ELR (cell line): ENCODE results near the gene CACNA1H.
"Not testable (repeated sequence)": the region's sequence is repeated elsewhere in the genome, so short reads cannot be mapped to it uniquely, and the experiment has no call there.

Experiments
- DNase-seq: peaks from one replicate; pipeline ENCODE4 v3.0.0-alpha.2; 2015; ENCODE audit warnings: low read depth

Gene CACNA1H

DNA sequence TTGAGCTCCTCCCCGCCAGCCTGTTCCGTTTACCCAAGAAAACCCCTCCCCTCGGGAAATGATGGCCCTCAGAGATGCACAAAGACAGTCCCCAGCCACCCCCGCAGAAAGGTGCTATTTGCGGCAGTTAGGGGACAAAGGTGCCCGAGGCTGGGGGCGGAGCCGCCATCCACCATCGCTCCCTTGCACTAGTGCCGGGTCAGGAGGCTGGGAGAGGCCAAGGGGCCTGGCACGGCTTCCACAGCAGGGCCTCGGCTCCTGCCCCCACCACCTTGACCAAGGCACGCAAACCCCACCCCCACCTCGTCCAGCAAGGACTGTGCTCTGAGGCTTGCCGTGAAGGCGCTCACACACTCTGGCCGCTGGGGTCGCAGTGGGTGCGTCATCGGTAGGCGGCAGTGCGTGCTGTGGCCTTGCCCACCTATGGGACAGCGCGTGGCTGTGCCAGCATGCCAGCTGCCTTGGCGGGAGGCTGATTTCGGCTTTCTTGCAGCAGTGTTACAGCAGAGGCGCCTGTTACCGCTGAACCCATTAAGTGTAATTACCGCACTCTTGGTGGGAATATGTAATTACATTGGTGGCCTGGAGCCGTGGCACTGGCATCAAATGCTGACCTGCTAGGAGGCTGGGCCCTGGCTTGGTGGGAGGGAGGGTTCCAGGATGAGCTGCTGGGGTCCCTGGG lies 40.4 kb downstream of the CACNA1H start:
- DNase-seq: no peak

DNA sequence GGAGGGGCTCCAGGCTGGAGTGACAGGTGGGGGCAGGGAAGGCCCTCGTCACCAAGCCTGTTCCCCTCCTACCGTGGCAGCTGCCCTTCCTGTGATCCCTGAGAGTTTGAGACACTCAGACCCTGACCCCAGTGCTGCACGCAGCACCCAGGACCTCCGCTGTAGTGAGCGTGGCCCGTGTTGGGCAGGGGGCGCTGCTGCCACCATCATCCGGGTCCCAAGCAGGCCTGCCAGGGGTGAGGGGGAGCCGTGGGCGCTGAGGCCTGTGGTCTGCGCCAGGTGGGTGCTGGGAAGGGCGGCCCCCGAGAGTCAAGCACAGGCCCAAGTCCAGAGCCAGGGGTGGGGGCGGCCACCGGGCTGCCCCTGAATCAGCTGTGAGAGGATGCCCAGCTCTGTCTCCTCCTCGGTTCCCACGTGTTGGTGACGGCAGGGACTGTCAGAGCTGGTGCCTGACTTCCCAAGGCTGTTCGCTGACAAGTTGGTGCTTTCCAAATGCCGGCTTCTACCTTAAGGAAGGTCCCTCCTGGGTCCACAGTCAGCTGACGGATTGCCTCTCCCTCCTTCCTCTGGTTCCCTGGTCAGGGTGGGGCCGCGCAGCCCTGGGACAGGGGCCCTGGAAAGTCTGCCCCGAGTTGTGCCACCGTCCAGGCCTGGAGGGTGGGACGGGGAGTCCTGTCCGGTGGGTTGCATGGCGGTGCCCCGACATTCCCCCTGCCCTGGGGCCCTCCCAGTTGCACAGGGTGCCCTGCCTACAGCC lies 41.1 kb downstream of the CACNA1H start:
- no peak for DNase-seq

DNA sequence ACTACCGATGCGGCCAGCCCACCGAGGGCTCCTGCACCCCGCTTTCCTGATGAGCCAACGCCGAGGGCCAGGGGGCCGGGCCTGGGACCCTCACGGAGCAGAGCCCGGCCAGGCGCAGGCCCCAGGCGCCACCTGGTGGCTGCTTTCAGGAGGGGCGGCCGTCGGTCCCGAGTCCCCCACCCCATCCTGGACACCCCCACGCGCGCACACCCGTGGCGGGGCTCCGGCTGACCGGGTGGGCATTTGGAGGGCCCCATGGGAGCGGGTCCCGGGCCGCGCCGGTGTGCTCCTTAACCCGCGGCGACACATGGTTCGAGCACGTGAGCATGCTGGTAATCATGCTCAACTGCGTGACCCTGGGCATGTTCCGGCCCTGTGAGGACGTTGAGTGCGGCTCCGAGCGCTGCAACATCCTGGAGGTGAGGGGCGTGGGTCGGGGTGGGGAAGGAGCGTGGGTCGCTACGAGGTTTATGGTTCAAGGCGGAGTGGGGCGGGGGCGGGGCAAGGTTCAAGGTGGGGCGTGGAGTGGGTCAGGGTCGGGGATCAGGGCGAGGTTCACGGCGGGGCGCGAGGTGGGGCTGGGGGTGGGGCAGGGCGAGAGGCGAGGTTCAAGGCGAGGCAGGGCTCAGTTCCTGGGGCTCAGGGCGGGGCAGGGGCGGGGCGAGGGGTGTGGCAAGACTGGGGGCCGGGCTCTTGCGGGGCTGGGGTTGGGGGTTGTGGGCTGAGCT lies 41.9 kb downstream of the CACNA1H start:
- no peak for DNase-seq

DNA sequence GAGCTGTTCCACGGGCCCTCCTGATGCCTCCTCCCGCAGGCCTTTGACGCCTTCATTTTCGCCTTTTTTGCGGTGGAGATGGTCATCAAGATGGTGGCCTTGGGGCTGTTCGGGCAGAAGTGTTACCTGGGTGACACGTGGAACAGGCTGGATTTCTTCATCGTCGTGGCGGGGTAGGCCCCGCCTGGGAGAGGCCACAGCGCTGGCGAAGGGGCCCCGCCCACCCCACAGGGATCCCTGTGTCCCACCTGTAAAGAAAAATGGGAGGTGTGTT lies 42.4 kb downstream of the CACNA1H start:
- DNase-seq: no peak

DNA sequence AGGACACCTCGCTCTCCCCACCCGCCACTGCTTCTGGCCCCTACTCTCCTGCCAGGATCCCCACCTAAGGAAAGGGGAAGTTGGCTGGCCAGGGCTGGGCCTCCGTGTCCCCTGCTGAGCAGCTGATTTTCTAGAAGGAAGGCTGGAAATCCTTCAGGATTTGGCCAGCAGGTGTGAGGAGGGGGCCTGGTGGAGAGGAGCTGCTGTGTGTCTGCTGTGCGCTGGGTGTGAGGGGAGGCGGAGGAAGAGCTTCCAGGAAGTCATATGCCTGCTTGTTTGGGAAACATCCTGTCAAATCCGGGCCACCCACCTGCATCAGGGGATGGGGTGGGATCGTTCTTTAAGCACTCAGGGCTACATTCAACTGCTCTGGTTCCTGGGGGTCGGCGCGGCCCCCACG lies 43.6 kb downstream of the CACNA1H start:
- DNase-seq: no peak

DNA sequence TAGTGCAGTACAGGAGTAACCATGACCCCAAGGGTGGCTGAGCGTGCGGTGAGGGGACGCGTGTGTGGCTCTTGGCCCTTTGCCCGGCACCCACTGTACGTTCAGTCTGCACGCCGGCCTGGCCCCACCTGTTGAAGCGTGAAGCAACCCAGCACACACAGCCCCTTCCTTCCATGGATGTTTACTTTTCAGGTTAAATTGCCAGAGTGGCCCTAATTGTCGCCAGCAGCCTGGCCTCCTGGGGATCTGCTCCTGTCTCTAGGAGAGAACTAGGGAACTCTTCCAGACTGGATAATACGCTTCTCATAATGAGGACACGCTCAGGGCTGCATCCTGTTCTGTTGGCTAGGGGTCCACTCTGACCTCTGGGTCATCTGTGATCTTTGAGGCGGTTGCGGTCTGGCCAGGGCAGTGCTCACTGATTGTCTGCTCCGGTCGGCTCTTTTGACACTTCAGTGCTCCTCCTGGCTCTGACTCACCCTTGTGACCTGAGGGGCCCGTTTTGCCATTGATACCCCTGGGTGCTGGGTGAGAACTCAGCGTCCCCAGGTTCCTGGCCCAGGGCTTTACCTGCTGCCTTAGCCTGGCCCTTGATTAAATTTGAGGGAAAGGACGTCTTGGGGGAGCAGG lies 44.4 kb downstream of the CACNA1H start:
- DNase-seq: no peak

DNA sequence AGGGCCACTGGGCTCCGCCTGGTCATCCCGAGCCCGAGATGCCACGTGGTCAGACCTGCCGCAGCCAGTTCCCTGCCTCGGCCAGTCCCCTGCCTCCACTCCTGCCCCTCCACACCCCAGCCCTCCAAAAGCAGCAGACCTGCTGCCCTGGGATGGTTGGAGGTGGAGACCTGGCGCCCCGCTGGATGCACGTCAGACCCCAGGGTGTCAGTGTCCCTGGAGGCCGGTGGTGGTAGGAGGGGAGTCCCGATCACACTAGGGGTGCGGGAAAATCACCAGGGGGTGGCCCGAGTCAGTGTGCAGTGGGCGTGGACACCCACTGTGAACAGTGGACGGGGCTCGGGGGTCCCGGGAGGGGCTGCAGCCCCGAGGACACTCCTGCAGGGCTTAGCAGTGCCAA lies 45.3 kb downstream of the CACNA1H start:
- DNase-seq: no peak

DNA sequence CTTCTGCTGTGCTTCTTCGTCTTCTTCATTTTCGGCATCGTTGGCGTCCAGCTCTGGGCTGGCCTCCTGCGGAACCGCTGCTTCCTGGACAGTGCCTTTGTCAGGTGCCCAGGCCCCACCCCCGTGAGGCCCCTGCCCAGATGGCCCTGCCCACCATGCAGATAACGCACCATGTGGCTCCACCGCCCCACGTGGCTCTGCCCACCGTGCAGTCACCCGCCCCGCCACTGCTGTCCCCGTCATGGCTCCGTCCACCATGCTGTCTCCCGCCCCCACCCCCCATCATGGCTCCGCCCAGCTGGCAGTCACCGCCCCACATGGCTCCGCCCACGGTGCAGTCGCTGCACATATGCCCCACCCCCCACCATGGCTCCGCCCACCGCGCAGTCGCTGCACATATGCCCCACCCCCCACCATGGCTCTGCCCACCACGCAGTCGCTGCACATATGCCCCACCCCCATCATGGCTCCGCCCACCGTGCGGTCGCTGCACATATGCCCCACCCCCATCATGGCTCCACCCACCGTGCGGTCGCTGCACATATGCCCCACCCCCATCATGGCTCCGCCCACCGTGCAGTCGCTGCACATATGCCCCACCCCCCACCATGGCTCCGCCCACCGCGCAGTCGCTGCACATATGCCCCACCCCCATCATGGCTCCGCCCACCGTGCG lies 45.9 kb downstream of the CACNA1H start:
- DNase-seq: not testable (repeated sequence)

DNA sequence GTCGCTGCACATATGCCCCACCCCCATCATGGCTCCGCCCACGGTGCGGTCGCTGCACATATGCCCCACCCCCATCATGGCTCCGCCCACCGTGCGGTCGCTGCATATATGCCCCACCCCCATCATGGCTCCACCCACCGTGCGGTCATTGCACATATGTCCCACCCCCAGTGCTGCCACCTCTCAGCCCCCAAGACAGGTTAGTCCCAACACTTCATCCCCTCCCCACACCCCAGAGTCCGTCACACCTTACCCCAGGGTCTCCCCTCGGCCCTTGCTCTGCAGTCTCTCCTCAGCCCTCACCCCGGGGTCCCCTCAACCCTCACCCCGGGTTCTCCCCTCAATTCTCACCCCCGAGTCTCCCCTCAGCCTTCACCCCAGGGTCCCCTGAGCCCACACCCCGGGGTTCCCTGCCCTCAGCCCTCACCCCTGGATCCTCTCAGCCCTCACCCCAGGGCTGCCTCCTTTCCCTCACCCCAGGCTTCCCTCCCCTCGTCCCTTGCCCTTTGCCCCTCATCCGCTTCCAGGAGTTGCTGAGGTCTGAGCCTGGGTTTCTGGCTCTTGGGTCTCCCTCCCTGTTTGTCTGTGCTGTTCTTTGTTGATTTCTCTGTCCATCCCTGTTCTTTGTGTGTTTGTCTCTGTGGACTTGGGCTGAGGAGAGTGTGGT lies 46.6 kb downstream of the CACNA1H start:
- no peak for DNase-seq

DNA sequence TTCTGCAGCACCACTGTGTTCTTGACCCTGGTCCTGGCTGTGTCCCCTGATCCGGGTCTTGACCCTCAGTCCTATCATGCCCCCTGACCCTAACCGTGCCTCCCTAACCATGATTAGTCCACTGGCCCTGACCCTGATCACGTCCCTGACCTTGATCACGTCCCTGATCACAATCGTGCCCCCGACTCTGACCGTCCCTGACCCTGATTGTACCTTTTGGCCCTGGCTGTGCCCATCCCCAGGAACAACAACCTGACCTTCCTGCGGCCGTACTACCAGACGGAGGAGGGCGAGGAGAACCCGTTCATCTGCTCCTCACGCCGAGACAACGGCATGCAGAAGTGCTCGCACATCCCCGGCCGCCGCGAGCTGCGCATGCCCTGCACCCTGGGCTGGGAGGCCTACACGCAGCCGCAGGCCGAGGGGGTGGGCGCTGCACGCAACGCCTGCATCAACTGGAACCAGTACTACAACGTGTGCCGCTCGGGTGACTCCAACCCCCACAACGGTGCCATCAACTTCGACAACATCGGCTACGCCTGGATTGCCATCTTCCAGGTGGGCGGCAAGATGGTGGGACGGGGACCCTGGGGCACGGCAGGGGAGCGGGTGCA lies 47.2 kb downstream of the CACNA1H start:
- no peak for DNase-seq

DNA sequence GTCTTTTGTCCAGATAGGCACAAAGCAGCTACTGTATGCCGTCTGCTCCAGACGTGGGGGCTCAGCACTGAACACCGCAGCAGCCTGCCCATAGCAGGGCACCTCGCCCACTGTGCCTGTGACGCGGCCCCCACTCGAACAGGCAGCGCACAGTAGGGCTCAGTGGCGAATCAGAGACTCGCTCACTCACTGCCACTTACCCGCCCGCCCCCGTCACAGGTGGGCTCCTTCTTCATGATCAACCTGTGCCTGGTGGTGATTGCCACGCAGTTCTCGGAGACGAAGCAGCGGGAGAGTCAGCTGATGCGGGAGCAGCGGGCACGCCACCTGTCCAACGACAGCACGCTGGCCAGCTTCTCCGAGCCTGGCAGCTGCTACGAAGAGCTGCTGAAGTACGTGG lies 48.5 kb downstream of the CACNA1H start:
- DNase-seq: no peak

DNA sequence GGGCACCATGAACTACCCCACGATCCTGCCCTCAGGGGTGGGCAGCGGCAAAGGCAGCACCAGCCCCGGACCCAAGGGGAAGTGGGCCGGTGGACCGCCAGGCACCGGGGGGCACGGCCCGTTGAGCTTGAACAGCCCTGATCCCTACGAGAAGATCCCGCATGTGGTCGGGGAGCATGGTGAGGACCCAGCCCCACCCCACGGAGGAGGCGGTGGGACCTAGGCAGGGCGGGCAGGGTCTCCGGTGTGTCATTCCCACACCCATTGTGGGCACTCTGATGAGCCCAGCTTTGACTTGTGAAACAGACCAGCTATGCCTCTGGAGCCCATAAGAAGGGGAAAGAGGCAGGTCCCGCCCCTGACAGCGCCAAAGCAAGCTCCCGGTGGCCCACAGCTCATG lies 49.4 kb downstream of the CACNA1H start:
- no peak for DNase-seq

DNA sequence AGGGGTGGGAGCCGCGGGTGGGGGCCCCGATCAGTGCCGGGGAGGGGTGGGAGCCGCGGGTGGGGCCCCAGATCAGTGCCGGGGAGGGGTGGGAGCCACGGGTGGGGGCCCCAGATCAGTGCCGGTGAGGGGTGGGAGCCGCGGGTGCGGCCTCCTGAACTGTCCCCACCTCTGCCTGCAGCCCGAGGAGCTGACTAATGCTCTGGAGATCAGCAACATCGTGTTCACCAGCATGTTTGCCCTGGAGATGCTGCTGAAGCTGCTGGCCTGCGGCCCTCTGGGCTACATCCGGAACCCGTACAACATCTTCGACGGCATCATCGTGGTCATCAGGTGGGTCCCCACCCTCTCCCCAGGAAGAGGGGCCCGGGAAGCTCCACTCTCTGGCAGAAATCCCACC lies 52.0 kb downstream of the CACNA1H start:
- DNase-seq: no peak

DNA sequence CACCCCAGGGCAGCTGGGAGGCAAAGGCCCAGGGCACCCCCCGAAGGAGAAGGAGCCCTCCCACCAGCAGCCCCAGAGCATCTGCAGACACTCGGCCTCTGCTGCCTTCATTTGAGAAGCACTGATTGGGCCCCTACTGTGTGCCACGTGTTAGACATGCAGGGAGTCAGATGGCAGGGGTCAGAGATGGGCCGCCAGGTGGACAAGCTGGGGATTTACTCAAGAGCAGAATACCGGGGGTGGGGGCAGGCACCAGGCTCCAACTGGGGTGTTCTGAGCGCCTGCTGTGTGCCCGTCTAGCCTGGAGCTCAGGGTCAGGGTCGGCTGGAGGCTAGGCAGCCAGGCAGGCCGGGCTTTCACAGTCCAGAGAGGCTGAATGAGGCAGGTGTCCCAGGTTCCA lies 53.4 kb downstream of the CACNA1H start:
- no peak for DNase-seq

DNA sequence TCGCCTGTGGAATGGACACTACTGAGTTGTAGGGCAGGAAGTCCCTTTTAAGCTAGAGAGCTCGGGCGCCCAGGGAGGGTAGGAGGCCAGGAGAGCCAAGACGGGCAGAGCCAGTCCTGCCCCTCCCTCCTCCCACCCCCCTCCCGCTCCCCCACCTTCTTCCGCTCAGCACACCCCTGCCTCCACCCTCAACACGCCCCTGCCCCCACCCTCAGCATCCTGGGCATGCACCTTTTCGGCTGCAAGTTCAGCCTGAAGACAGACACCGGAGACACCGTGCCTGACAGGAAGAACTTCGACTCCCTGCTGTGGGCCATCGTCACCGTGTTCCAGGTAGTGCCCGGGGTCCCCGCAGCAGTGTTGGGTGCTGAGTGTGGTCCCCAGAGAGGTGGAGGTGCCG lies 53.9 kb downstream of the CACNA1H start:
- no peak for DNase-seq

DNA sequence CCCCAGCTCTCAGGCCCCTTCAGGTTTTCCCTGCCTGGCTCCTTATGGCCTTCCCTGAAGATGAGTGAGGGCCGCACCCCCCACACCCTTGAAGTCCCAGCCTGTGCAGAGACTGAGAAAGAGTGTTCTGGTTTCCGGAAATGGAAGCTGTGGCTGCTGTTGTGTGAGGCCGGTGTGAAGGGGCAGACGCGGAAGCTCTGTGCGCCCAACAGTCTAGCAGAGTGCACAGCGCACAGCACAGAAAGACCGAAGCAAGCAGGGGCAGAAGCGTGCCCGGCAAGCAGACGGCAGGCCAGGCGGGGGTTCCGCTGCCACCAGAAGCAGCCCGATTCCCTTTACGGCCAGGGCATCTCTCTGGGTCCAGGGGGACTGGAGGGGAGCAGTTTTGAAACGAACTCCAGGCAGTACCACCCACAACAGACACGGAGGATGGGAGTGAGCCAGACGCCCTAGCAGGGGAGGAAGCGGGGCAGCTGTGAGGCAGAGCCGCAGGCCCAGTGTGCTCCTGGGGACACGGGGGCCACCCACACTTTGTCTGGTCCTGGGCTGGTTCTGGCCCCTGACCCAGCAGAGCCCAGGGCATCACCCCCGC lies 55.4 kb downstream of the CACNA1H start:
- DNase-seq: no peak

DNA sequence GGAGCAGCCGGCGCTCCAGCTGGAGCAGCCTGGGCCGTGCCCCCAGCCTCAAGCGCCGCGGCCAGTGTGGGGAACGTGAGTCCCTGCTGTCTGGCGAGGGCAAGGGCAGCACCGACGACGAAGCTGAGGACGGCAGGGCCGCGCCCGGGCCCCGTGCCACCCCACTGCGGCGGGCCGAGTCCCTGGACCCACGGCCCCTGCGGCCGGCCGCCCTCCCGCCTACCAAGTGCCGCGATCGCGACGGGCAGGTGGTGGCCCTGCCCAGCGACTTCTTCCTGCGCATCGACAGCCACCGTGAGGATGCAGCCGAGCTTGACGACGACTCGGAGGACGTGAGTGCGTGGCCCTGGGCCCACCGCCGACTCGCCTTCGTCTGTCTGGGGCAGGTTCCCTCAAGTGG lies 56.2 kb downstream of the CACNA1H start:
- DNase-seq: no peak

DNA sequence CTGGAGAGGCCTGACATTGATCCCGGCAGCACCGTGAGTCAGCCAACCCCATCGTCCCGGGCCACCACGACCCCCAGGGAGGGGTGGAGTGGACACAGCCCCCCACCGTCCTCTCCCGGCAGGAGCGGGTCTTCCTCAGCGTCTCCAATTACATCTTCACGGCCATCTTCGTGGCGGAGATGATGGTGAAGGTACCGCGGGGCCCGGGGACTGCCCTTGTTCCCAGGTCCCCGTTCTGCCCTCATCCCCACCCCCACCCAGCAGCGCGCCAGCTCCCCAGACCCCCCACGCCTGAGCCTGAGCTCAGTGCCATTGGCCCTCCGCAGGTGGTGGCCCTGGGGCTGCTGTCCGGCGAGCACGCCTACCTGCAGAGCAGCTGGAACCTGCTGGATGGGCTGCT lies 57.6 kb downstream of the CACNA1H start:
- DNase-seq: no peak

DNA sequence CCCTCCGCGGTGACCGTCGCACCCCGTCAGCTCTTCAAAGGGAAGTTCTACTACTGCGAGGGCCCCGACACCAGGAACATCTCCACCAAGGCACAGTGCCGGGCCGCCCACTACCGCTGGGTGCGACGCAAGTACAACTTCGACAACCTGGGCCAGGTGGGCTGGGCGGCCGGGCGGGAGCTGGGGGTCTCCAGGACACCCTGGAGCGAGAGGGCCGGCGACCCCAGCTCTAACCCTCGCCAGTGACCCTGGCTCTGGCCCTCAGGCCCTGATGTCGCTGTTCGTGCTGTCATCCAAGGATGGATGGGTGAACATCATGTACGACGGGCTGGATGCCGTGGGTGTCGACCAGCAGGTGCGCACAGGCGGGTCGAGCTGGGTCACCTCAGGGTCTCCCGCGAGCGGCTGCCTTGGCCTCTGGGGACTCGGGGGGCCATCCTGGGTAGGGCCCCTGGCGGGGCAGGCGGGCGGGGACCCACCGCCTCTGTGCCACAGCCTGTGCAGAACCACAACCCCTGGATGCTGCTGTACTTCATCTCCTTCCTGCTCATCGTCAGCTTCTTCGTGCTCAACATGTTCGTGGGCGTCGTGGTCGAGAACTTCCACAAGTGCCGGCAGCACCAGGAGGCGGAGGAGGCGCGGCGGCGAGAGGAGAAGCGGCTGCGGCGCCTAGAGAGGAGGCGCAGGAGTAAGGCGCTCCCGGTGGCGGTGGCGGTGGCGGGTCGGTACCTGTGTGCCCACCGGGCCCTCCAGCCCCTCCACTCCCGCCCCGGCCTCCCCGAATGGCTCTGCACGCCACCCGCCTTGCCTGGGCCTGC lies 58.8 kb downstream of the CACNA1H start:
- DNase-seq: no peak

DNA sequence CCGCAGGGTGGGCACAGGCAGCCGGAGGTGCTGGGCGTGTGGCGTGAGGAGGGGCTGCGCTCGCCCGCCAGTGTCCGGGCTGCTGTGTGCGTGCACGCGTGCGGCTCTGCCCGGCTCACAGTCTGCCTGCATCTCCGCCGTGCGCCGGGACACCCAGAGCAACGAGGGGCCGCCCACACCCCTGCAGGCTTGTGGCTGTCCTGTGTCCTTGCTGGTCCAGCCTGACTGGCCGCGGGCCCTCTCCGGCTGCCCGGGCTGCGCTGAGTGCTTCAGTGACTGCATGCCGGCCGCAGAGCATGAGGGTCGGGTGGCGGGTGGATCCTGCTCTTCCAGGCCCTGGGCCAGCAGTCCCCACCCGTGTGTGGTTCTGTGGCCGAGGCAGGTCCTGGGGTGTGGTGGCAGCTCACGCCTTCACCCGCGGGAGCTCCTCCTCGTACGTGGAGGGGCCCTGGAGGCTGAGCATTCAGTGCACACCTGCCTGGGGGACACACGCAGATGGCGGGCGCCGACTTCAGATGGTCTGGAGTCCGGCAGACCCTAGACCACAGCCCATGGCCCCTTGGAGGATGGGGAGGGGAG lies 59.8 kb downstream of the CACNA1H start:
- DNase-seq: no peak
